ENCODE results near the gene CD300LD.
"Not testable (repeated sequence)": the region's sequence is repeated elsewhere in the genome, so short reads cannot be mapped to it uniquely, and the experiment has no call there.

Gene CD300LD

GRCh38 chr17:74606050-74606449 is 14.0 kb upstream of the CD300LD start:
- no peak for DNase-seq

DNA sequence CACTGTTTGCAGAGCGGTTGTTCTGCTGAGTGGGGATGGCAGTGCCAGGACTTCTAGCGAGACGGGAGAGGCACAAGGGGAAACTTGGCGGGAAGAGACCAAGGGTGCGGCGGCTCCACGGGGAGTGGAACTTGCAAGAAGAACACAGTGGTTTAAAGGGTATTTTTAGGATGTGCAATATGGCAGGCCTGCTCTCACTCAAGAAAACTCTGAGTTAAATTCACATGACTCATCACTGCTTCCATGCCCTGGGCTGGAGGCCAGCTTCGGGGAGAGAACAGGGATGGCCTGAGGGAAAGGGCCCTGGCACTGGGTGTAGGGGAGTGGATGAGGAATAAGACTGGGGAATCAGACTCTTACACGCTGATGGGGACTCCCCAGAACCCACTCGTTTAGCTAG is 13.3 kb upstream of the CD300LD start:
- DNase-seq: peak; percentile 59 to 76 (median 70)

DNA sequence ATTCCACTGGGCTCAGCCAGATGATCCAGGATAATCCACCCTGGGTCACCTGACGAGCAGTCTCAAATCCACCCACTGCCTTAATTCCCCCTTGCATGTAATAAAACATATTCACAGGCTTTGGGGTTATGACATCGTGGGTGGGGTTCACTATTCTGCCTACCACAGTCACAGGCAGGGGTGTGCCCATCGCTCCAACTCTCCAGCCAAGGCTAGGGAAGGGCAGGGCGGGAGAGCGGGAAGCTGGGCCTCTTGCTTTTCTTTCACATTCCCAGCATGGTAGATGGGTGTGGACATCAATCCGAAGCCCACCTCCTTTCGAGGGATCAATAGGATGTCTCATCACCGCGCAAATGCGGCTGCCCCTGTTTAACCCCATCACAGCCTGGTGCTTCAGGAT is 12.7 kb upstream of the CD300LD start:
- DNase-seq: no peak

- no peak for DNase-seq
Observed at GRCh38 chr17:74604200-74604599, 12.1 kb upstream of the CD300LD start.

- DNase-seq: no peak
Observed at GRCh38 chr17:74603746-74604145, 11.7 kb upstream of the CD300LD start.

- peak; percentile 71 to 86 (median 80) for DNase-seq
Observed at GRCh38 chr17:74603037-74603635, 11.1 kb upstream of the CD300LD start.

DNA sequence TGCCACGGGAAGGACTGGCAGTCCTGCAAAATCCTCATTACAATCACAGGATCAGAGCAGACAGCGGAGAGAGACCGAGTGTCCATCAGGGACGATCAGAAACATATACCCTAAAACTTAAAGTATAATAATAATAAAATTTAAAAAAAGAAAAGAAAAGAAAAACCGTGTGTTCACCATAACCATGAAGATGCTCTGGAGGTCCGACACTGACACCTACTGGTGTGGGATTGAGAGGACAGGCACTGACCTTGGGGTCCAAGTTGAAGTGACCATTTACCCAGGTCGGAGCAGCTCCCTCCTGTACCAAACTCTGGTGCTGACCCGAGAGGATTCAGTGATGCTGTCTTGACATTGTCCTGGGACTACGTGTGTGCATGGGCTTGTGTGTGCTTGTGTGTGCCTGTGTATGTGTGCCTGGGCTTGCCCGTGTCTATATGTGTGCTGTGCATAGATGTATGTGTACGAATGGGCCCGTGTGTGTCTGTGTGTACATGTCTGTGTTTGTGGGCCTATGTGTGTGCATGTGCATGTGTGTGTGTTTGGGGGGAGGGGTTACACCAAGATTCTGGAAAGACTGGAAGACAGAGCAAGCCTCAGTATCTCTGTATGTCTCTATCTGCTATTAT is 10.0 kb upstream of the CD300LD start:
- peak; percentile 74 to 84 (median 79) for DNase-seq

DNA sequence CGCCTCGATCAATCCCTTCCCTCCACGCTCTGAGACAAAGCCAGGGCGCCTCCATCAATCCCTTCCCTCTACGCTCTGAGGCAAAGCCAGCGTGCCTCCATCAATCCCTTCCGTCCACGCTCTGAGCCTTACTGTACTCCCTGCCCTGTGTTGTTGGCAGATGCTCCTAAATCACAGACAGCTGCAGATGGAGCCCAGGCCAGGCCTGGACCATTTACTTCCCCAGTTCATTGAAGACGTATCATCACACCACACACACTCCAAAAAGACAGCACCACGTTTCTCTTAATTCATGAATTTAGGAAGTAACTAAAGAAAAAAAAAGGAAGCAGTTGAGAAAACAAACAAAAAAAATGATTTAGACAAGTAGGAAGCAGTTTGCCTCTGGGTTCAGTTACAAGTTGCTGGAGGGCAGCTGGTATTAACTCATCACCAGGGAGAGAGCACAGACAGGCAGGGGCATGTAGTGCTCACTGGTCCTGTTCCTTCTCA is 7.4 kb upstream of the CD300LD start:
- DNase-seq: peak; percentile 78 to 95 (median 88)

DNA sequence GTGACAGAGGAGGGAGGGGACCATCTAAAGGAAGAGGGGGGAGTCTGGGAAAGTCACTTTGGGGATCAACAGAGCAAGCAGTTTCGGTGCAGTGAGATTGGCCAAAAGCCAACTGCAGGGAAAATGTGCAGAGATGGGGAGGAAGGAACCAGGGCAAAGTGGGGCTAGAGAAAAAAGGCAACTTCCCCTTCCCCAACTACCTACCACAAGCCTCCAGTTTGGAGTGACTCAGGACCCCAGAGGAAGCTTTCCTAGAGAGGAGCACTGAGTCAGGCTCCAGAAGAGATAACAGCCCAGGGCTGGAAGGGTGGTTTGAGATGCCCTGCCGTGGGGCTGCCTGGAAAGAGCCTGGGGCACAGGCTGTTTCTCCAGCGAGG is 6.9 kb upstream of the CD300LD start:
- DNase-seq: peak; percentile 47 to 75 (median 58)

DNA sequence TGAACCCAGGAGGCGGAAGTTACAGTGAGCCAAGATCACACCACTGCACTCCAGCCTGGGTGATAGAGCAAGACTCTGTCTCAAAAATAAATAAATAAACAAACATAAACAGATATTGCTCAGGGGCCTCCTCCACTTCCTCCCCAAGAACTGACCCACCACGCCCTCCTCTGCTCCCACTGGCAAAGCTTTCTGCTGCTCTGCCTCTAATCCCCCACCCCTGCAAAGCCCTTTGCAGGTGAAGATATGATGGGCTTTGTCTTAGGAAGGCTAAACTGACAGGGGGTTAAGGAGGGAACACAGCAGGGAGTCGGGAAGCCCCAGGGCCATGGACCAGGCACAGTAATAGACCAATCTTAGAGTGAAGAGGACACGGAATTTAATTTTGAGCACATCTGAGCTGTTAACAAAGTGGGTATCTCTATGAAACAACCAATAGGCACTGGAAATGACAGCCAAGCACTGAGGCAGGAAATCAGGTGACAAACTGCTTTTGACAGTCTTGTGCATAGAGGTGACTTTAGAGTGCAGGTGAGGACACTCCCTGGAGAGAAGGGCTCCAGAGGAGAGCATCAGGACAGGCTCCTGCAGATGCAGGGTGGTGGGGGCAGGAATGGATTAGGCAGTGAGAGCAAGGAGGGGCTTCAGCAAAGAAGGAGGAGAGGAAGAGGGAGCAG is 6.4 kb upstream of the CD300LD start:
- no peak for DNase-seq

GRCh38 chr17:74597069-74597790 is 5.1 kb upstream of the CD300LD start:
- DNase-seq: peak in 1 of 4 experiments; percentile 18

DNA sequence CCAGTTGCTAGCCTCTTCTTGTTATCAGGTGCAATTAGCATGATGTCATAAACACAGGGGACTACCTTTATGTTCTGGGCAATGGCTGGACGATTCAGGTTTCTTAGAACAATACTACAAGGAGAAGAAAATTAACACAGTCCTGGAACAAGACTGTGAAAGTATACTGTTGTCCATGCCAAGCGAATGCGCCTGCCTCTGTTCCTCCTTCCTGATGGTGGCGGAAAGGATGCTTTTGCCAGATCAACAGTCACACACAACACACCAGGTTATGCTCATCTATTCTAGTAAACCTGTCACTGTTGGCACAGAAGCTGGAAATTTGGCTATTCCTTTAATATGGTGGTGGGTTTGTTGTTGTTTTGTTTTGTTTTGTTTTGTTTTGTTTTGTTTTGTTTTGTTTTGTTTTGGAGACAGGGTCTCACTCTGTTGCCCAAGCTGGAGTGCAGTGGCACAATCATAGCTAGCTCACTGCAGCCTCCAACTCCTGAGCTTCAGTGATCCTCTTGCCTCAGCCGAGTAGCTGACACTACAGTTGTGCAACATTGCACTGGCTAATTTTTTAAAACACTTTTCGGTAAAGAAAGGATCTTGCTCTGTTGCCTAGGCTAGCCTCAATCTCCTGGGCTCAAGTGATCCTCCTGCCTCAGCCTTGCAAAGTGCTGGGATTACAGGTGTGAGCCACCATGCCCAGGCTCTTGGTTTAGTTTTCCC is 3.1 kb upstream of the CD300LD start:
- DNase-seq: peak in 3 of 4 experiments; percentile 48 to 59 (median 52)

DNA sequence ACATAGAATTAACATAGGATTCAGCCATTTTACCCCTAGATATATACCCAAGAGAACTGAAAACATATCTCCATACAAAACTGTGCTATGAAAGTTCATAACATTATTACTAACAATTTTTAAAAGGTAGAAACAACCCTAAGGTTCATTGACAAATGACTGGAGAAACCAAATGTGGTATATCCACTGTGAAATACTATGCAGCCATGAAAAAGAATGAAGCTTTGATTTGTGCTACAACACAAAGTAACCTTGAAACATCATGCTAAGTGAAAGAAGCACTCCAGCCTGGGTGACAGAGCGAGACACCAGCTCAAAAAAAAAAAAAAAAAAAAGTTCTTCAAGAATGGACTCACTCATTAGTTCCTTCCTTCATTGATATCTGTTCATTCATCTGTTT is 580 bp downstream of the CD300LD start:
- no peak for DNase-seq

DNA sequence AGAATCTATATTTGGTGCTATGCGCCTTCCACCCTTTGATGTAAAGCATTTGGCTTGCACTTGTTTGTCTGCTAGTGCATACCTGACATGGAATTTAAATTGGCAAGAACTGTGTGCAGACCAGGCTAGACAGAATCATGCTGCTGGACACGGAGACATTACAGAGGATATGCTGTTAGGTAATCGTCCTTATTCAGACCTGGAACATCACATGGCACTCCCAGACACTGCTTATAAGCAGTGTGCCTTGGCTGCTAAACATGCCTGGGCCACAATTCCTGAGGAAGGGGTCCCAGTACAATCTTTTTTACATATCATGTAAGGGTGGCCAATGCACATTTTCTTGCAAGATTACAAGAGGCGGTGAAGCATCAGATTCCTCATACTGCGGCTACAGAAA is 6.4 kb downstream of the CD300LD start:
- DNase-seq: no peak

DNA sequence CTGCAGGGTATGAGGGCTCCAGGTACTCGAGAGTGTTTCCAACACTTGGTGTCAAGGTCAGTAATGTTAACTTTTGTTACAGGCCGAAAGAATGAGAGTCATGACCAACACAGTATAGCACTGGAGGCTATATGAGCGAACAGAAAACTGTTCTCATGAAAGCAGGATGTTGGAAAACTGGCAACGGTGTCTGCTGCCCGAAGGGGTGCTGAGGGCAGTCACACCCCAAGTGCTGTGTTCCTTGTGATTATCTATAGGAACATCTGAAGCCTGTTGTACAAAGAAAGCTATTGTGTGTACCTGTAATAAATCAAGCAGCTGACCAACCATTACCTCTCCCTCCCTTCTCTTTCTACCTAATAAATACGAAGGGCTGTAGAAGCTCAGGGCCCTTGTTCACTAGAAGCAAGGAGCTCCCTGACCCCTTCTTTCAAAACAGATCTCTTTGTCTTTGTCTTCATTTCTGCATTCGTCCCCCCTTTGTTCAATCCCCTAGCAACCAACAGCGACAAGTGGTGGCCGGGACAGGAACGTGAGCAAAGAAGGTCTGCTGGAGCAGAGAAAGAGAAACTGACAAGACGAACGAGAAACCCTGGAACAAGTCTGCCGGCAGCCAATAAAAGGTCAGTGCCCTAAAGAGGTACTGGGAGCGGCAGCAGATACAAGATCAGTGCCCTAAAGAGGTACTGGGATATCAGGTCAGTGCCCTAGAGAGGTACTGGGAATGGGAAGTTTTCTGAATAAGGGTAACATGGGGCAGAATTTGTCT is 7.6 kb downstream of the CD300LD start:
- DNase-seq: no peak

DNA sequence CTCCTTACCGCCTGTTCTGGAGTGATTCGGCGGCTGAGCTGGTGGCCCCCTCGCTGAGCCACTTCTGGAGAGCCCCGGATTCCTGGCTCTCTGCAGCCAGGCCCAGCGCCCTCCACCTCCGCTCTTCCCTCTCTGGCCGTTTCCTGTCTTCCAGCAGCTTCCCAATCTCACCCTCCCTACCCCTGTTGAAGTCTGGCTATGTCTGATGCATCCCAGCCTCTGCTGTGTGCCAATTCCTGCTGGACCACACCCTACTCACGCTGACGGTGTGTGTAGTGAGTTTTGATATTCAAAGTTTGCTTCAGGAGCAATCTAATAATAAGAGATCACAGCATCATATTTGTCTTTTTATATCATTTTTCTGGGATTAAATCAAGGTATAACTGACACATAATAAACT is 9.4 kb downstream of the CD300LD start:
- no peak for DNase-seq

DNA sequence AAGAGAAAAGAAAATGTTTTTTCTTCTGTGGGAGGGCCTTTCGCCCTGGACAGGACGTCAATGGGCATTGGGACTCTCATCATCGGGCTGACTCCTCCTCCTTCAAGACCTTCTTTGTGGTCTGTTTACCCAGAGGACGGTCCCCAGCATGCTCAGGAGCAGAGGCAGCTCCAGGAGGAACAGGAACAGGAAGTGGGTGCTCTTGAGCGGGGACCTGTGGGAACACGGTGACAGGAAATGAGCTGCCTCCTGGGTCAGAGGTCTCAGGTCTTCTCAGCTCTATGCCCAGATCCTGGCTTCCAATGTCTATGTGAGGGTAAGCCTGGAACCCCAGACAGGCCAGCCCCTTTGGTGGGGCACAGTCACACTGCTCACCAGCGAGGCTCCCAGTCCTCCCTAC is 12.2 kb downstream of the CD300LD start:
- DNase-seq: peak; percentile 26 to 65 (median 54)

DNA sequence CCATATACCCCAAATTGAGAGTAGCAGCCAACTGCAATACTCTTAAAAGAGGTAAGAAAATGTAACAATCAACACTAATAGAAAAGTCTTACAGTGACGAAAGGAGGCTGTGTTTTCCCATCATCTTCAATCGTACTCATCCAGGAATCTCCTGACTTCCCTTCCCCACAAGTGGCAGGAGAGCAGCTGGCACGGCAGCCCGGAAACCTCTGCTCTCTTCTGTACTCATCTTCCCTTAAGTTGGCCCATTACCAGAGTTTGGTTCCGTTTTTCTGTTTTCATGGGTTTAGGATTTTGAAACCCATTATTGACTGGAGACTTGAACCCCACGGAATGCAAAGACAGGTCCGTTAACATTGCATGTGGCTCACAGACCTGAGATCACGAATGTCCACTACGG is 13.1 kb downstream of the CD300LD start:
- peak in 2 of 4 experiments; percentile 30 to 40 for DNase-seq

GRCh38 chr17:74574489-74575142 is 17.5 kb downstream of the CD300LD start:
- DNase-seq: no peak

- not testable (repeated sequence) for DNase-seq
Observed at GRCh38 chr17:74573635-74574034, 18.4 kb downstream of the CD300LD start.

- DNase-seq: no peak
Observed at GRCh38 chr17:74573169-74573568, 18.9 kb downstream of the CD300LD start.

All from suppressor macrophage (primary cell).